Mesendoderm (in vitro differentiated cells): ENCODE data around the gene TDG.

Experiments
- DNase-seq: peaks from one replicate; pipeline ENCODE4 v3.0.0; 2013
- H2AK5ac ChIP-seq: 2 replicates; pipeline ENCODE4 v1.6.1; 2013; ENCODE audit warnings: low read length, inconsistent platforms
- H2BK120ac ChIP-seq: 2 replicates; pipeline ENCODE4 v1.6.1; 2013; ENCODE audit warnings: low read depth, mild to moderate bottlenecking, low read length, moderate library complexity, mixed read lengths
- H2BK15ac ChIP-seq: replicated peaks from 2 replicates; pipeline ENCODE4 v1.6.1; 2013; ENCODE audit warnings: low read depth, mild to moderate bottlenecking, moderate library complexity
- H2BK5ac ChIP-seq: 2 replicates; pipeline ENCODE4 v1.6.1; 2013; ENCODE audit warnings: low read length, inconsistent platforms
- H3K18ac ChIP-seq: 2 replicates; pipeline ENCODE4 v1.6.1; 2013; ENCODE audit warnings: mild to moderate bottlenecking, low read length, mixed read lengths
- H3K23ac ChIP-seq: one replicate; pipeline ENCODE4 v1.6.1; 2013; ENCODE audit warnings: low read length
- H3K27ac ChIP-seq: 2 replicates; pipeline ENCODE4 v1.5.1; 2013; ENCODE audit warnings: low read depth, mild to moderate bottlenecking, inconsistent platforms, low read length, moderate library complexity
- H3K27me3 ChIP-seq: 2 replicates; pipeline ENCODE4 v1.6.1; 2013; ENCODE audit warnings: low read length, control low read depth, mild to moderate bottlenecking, inconsistent platforms; ENCODE audit not compliant: insufficient read depth, poor library complexity
- H3K36me3 ChIP-seq: 2 replicates; pipeline ENCODE4 v1.6.1; 2013; ENCODE audit warnings: low read length, inconsistent platforms; ENCODE audit not compliant: control insufficient read depth, insufficient read depth
- H3K4ac ChIP-seq: one replicate; pipeline ENCODE4 v1.6.1; 2013; ENCODE audit warnings: low read depth, mild to moderate bottlenecking, low read length, moderate library complexity
- H3K4me1 ChIP-seq: 2 replicates; pipeline ENCODE4 v1.6.1; 2013; ENCODE audit warnings: low read depth, low read length, inconsistent platforms; ENCODE audit not compliant: control insufficient read depth
- H3K4me2 ChIP-seq: 2 replicates; pipeline ENCODE4 v1.6.1; 2013; ENCODE audit warnings: low read length
- H3K4me3 ChIP-seq: 2 replicates; pipeline ENCODE4 v1.5.1; 2013; ENCODE audit warnings: mild to moderate bottlenecking, low read length
- H3K56ac ChIP-seq: one replicate; pipeline ENCODE4 v1.6.1; 2013; ENCODE audit warnings: low read length
- H3K79me1 ChIP-seq: 2 replicates; pipeline ENCODE4 v1.6.1; 2013; ENCODE audit warnings: low read length, inconsistent platforms
- H3K79me2 ChIP-seq: 2 replicates; pipeline ENCODE4 v1.6.1; 2013; ENCODE audit warnings: mild to moderate bottlenecking, low read length; ENCODE audit not compliant: control insufficient read depth, insufficient read depth
- H3K9ac ChIP-seq: 2 replicates; pipeline ENCODE4 v1.6.1; 2013; ENCODE audit warnings: low read length, inconsistent platforms
- H4K5ac ChIP-seq: one replicate; pipeline ENCODE4 v1.6.1; 2013; ENCODE audit warnings: low read length
- H4K8ac ChIP-seq: one replicate; pipeline ENCODE4 v1.6.1; 2013; ENCODE audit warnings: low read depth, mild to moderate bottlenecking, control low read depth, low read length, moderate library complexity
- WGBS: extraction: QIAGEN DNeasy Blood & Tissue Kit; methylation state at CpG from one replicate; pipeline ENCODE4 v1.1.7; 2013; ENCODE audit warnings: low lambda C conversion rate, missing lambda C conversion rate; ENCODE audit not compliant: insufficient coverage; ENCODE audit errors: extremely low coverage; 5-methylcytosine and 5-hydroxymethylcytosine counted together

The TDG gene

GRCh38 chr12:103956509-103957027 lies 9.1 kb upstream of the TDG start:
- Histone ChIP-seq H3K4me1 (no peaks in the 10 kb centered on the region), H2BK120ac (no peak overlapping the region), H2AK5ac (no peak overlapping the region), H3K27me3 (no peaks in the 10 kb centered on the region), H3K56ac (peak overlapping the region; percentile 96), H3K23ac (peak overlapping the region; percentile 48), H3K4me2 (peak overlapping the region; percentile 63), H3K79me2 (peaks cover 19% of the 10 kb centered on the region), H4K5ac (no peak overlapping the region), H3K79me1 (peaks cover 4% of the 10 kb centered on the region), H2BK5ac (no peak overlapping the region), H3K36me3 (peaks cover 2% of the 10 kb centered on the region), H3K4ac (no peak overlapping the region), H3K9ac (peak overlapping the region; percentile 83), H3K18ac (no peak overlapping the region), H2BK15ac (no peak overlapping the region), H4K8ac (no peak overlapping the region), H3K27ac (peak overlapping the region; percentile 74), H3K4me3 (peak overlapping the region; percentile 67)
- WGBS, result no CpG with 5 or more reads among the region's 31 CpGs
- DNase-seq, result no peak

- Histone ChIP-seq H3K4ac (no peak overlapping the region), H3K79me2 (peaks cover 19% of the 10 kb centered on the region), H3K56ac (peak overlapping the region; percentile 97), H2BK15ac (no peak overlapping the region), H2BK120ac (no peak overlapping the region), H3K4me1 (no peaks in the 10 kb centered on the region), H3K36me3 (no peaks in the 10 kb centered on the region), H4K5ac (no peak overlapping the region), H3K18ac (no peak overlapping the region), H2AK5ac (no peak overlapping the region), H3K27me3 (no peaks in the 10 kb centered on the region), H3K4me3 (no peak overlapping the region), H3K23ac (no peak overlapping the region), H3K79me1 (peaks cover 4% of the 10 kb centered on the region), H2BK5ac (no peak overlapping the region), H3K27ac (no peak overlapping the region), H3K9ac (peak overlapping the region; percentile 73), H4K8ac (no peak overlapping the region), H3K4me2 (no peak overlapping the region)
- DNase-seq, result no peak
- no CpG with 5 or more reads among the region's 7 CpGs for WGBS
Measured at GRCh38 chr12:103957865-103958388, 7.7 kb upstream of the TDG start.

- Histone ChIP-seq H3K4ac (no peak overlapping the region), H4K8ac (no peak overlapping the region), H3K23ac (no peak overlapping the region), H3K79me2 (peaks cover 19% of the 10 kb centered on the region), H3K4me1 (no peaks in the 10 kb centered on the region), H3K9ac (no peak overlapping the region), H4K5ac (no peak overlapping the region), H3K4me2 (no peak overlapping the region), H3K27me3 (no peaks in the 10 kb centered on the region), H3K27ac (no peak overlapping the region), H3K18ac (no peak overlapping the region), H3K36me3 (no peaks in the 10 kb centered on the region), H2BK15ac (no peak overlapping the region), H3K79me1 (peaks cover 3% of the 10 kb centered on the region), H2BK5ac (no peak overlapping the region), H3K56ac (no peak overlapping the region), H2BK120ac (no peak overlapping the region), H3K4me3 (no peak overlapping the region), H2AK5ac (no peak overlapping the region)
- DNase-seq, result no peak
- WGBS, result no CpG with 5 or more reads among the region's 1 CpG
Measured at GRCh38 chr12:103958621-103959020, 7.1 kb upstream of the TDG start.

GRCh38 chr12:103960616-103961227 lies 5.0 kb upstream of the TDG start:
- Histone ChIP-seq H3K4me3 (no peak overlapping the region), H3K27ac (no peak overlapping the region), H3K4me2 (no peak overlapping the region), H3K36me3 (no peaks in the 10 kb centered on the region), H3K23ac (no peak overlapping the region), H3K4me1 (no peaks in the 10 kb centered on the region), H3K27me3 (no peaks in the 10 kb centered on the region), H2BK120ac (no peak overlapping the region), H2BK15ac (no peak overlapping the region), H3K79me1 (peaks cover 3% of the 10 kb centered on the region), H3K9ac (no peak overlapping the region), H3K4ac (no peak overlapping the region), H2AK5ac (no peak overlapping the region), H3K18ac (no peak overlapping the region), H3K56ac (no peak overlapping the region), H3K79me2 (peaks cover 21% of the 10 kb centered on the region), H2BK5ac (no peak overlapping the region), H4K5ac (no peak overlapping the region), H4K8ac (no peak overlapping the region)
- DNase-seq, result peak; percentile 14
- WGBS, result no CpG with 5 or more reads among the region's 7 CpGs

- H3K18ac ChIP-seq, result no peak overlapping the region
- no peak overlapping the region for H4K5ac ChIP-seq
- H3K27ac ChIP-seq, result no peak overlapping the region
- H3K27me3 ChIP-seq, result no peaks in the 10 kb centered on the region
- no peak overlapping the region for H2AK5ac ChIP-seq
- H3K36me3 ChIP-seq, result no peaks in the 10 kb centered on the region
- DNase-seq, result peak; percentile 57
- H3K79me1 ChIP-seq, result peaks cover 3% of the 10 kb centered on the region
- no peak overlapping the region for H2BK15ac ChIP-seq
- no peak overlapping the region for H3K4ac ChIP-seq
- no peak overlapping the region for H3K4me3 ChIP-seq
- WGBS, result no CpG with 5 or more reads among the region's 1 CpG
- peaks cover 25% of the 10 kb centered on the region for H3K79me2 ChIP-seq
- no peaks in the 10 kb centered on the region for H3K4me1 ChIP-seq
- no peak overlapping the region for H3K9ac ChIP-seq
- H2BK5ac ChIP-seq, result no peak overlapping the region
- no peak overlapping the region for H4K8ac ChIP-seq
- no peak overlapping the region for H3K4me2 ChIP-seq
- H2BK120ac ChIP-seq, result no peak overlapping the region
- H3K23ac ChIP-seq, result no peak overlapping the region
- no peak overlapping the region for H3K56ac ChIP-seq
Measured at GRCh38 chr12:103962493-103962892, 3.2 kb upstream of the TDG start.
